Neuronal stem cell (in vitro differentiated cells): ENCODE results near the gene TIRAP.

Source experiments
- DNase-seq: peaks from one replicate; pipeline ENCODE4 v3.0.0-alpha.2; 2013; ENCODE audit warnings: low spot score
- H2AFZ ChIP-seq: one replicate; pipeline ENCODE4 v1.6.1; 2013; ENCODE audit warnings: mild to moderate bottlenecking, low read length, inconsistent platforms
- H2AK5ac ChIP-seq: 2 replicates; pipeline ENCODE4 v1.6.1; 2013; ENCODE audit warnings: low read depth, mild to moderate bottlenecking, inconsistent platforms, low read length, moderate library complexity, mixed read lengths
- H2BK120ac ChIP-seq: 2 replicates; pipeline ENCODE4 v1.6.1; 2013; ENCODE audit warnings: low read depth, mild to moderate bottlenecking, inconsistent platforms, low read length, moderate library complexity, mixed read lengths
- H2BK12ac ChIP-seq: one replicate; pipeline ENCODE4 v1.6.1; 2013; ENCODE audit warnings: low read length, inconsistent platforms
- H2BK15ac ChIP-seq: 2 replicates; pipeline ENCODE4 v1.6.1; 2013; ENCODE audit warnings: mild to moderate bottlenecking, low read length, inconsistent platforms, mixed read lengths
- H2BK5ac ChIP-seq: one replicate; pipeline ENCODE4 v1.6.1; 2013; ENCODE audit warnings: inconsistent platforms, mild to moderate bottlenecking, low read length, moderate library complexity
- H3K14ac ChIP-seq: one replicate; pipeline ENCODE4 v1.6.1; 2013; ENCODE audit warnings: low read length, inconsistent platforms
- H3K18ac ChIP-seq: 2 replicates; pipeline ENCODE4 v1.6.1; 2013; ENCODE audit warnings: low read length, inconsistent platforms
- H3K23ac ChIP-seq: 2 replicates; pipeline ENCODE4 v1.6.1; 2013; ENCODE audit warnings: low read depth, mild to moderate bottlenecking, mixed read lengths, low read length, inconsistent platforms; ENCODE audit not compliant: poor library complexity
- H3K27ac ChIP-seq: replicated peaks from 3 replicates; pipeline ENCODE4 v1.5.1; 2013; ENCODE audit warnings: low read length, inconsistent platforms
- H3K27me3 ChIP-seq, 3 experiments: 2 replicates each; pipeline ENCODE4 v1.6.1; 2013; ENCODE audit warnings: low read length in 3 of 3, mild to moderate bottlenecking in 2 of 3, inconsistent platforms in 1 of 3, low read depth in 1 of 3, mixed read lengths in 1 of 3, moderate library complexity in 1 of 3; ENCODE audit not compliant: control insufficient read depth in 3 of 3, insufficient read depth in 3 of 3
- H3K36me3 ChIP-seq, 2 donors: replicated peaks in 1 of 2; 2 replicates each; pipeline ENCODE4 v1.6.1; 2013; ENCODE audit warnings: low read length in 2 of 2; ENCODE audit not compliant: control insufficient read depth in 2 of 2, insufficient read depth in 2 of 2
- H3K4ac ChIP-seq: 2 replicates; pipeline ENCODE4 v1.6.1; 2013; ENCODE audit warnings: inconsistent platforms, mild to moderate bottlenecking, low read length, moderate library complexity
- H3K4me1 ChIP-seq, 2 donors: 1 replicate in 1 of 2; 2 replicates in 1 of 2; pipeline ENCODE4 v1.6.1; 2013; ENCODE audit warnings: low read length in 2 of 2, low read depth in 1 of 2; ENCODE audit not compliant: control insufficient read depth in 2 of 2, insufficient read depth in 1 of 2
- H3K4me2 ChIP-seq: one replicate; pipeline ENCODE4 v1.6.1; 2013; ENCODE audit warnings: mild to moderate bottlenecking, low read length, inconsistent platforms; ENCODE audit not compliant: insufficient read depth, poor library complexity, severe bottlenecking
- H3K4me3 ChIP-seq, 2 donors: 2 replicates each; pipeline ENCODE4 v1.5.1; 2013; ENCODE audit warnings: low read length in 2 of 2, mild to moderate bottlenecking in 2 of 2, inconsistent platforms in 1 of 2, moderate library complexity in 1 of 2
- H3K79me1 ChIP-seq: one replicate; pipeline ENCODE4 v1.6.1; 2013; ENCODE audit warnings: low read depth, mild to moderate bottlenecking, inconsistent platforms, low read length, moderate library complexity
- H3K9ac ChIP-seq: one replicate; pipeline ENCODE4 v1.6.1; 2013; ENCODE audit warnings: mild to moderate bottlenecking, low read depth, low read length, inconsistent platforms; ENCODE audit not compliant: poor library complexity
- H3K9me3 ChIP-seq, 2 donors: replicated peaks in 1 of 2; 2 replicates each; pipeline versions ENCODE3 to v1.6.1; 2013; ENCODE audit warnings: low read length in 2 of 2, mild to moderate bottlenecking in 2 of 2, inconsistent platforms in 1 of 2, low read depth in 1 of 2, mixed read lengths in 1 of 2, moderate library complexity in 1 of 2; ENCODE audit not compliant: control insufficient read depth in 2 of 2, insufficient read depth in 1 of 2
- H4K8ac ChIP-seq: one replicate; pipeline ENCODE4 v1.6.1; 2013; ENCODE audit warnings: low read depth, mild to moderate bottlenecking, inconsistent platforms, low read length, moderate library complexity
- H4K91ac ChIP-seq: one replicate; pipeline ENCODE4 v1.6.1; 2013; ENCODE audit warnings: low read length, low read depth, mild to moderate bottlenecking, inconsistent platforms; ENCODE audit not compliant: poor library complexity
- WGBS, 2 donors: extraction: QIAGEN DNeasy Blood & Tissue Kit; methylation state at CpG; one replicate each; pipeline ENCODE4 v1.1.7; 2013; ENCODE audit warnings: missing lambda C conversion rate in 2 of 2, mixed read lengths in 1 of 2; ENCODE audit not compliant: insufficient read length in 2 of 2, insufficient replicate concordance in 1 of 2; ENCODE audit errors: extremely low coverage in 2 of 2; 5-methylcytosine and 5-hydroxymethylcytosine counted together

The TIRAP gene

DNA sequence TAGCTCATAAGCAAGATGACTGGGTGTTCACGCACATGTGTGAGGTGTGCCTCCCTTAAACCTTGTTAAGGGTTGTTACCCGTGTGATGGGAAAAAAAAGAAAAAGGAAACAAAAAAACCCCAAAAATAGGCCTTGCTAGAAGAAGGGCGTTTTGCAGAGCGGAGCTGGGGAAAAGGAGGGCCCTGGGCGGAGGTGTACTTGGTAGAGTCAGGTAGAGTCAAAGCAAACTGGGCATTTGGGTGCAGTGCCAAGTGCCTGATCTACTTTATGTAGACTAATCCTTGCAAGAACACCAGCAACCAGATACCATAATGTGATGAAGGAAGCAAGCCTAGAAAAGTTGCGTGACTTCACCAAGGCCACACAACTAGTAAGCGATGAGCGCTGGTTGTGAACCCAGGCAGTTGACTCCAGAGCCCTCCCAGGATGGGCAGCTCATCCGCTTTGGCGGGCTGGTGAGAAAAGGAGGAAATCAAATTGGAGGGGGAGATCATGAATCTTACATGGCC is 1.2 kb upstream of the TIRAP start:
- no peaks in the 10 kb centered on the region for H3K79me1 ChIP-seq
- no peaks in the 10 kb centered on the region for H3K9me3 ChIP-seq
- no peak overlapping the region for H3K14ac ChIP-seq
- H4K91ac ChIP-seq = no peak overlapping the region
- H3K36me3 ChIP-seq = peaks cover 11 to 26% of the 10 kb centered on the region in 2 donors
- peaks cover 5 to 7% of the 10 kb centered on the region in 2 donors for H3K4me1 ChIP-seq
- peaks cover 0 to 2% (median 0%) of the 10 kb centered on the region in 3 experiments for H3K27me3 ChIP-seq
- no peak overlapping the region for H4K8ac ChIP-seq
- H2AFZ ChIP-seq = peak overlapping the region; percentile 98
- H3K27ac ChIP-seq = no peak overlapping the region
- no peak overlapping the region for H3K23ac ChIP-seq
- H3K4me2 ChIP-seq = no peak overlapping the region
- no peak overlapping the region for H2BK5ac ChIP-seq
- no peak overlapping the region for H3K18ac ChIP-seq
- H3K4me3 ChIP-seq = peak overlapping the region in 1 of 2 donors; percentile 81
- no peak overlapping the region for H3K9ac ChIP-seq
- WGBS, 2 donors = no CpG with 5 or more reads among the region's 10 CpGs
- H2BK12ac ChIP-seq = no peak overlapping the region
- H2AK5ac ChIP-seq = no peak overlapping the region
- H2BK15ac ChIP-seq = no peak overlapping the region
- H3K4ac ChIP-seq = no peak overlapping the region
- no peak for DNase-seq
- no peak overlapping the region for H2BK120ac ChIP-seq

DNA sequence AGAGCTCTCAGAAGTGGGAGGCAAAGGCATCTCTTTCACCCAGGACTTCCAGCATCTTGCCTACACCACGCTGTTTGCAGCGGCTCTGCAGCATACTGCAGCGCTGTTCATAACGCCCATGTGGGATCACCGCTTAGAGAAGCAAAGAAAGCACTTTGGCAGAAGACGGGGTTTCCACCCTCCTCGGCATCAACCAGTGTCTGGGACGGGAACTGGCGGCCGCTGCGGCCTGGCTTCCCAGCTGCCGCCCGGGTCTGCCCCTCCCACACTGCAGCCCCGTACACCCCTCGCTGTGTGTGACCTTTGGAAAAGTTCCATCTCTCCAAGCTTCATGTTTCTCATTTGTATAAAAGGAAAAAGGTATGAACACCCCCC is 545 bp upstream of the TIRAP start:
- DNase-seq = no peak
- Histone ChIP-seq H2BK12ac (no peak overlapping the region), H3K4me2 (peak overlapping the region; percentile 97), H4K8ac (no peak overlapping the region), H3K79me1 (no peaks in the 10 kb centered on the region), H2BK120ac (no peak overlapping the region), H3K27me3 (peaks cover 0 to 2% (median 0%) of the 10 kb centered on the region in 3 experiments), H3K14ac (no peak overlapping the region), H3K4ac (no peak overlapping the region), H3K18ac (peak overlapping the region; percentile 1), H3K4me3 (peak overlapping the region; percentile 81 to 86), H3K27ac (no peak overlapping the region), H2BK15ac (no peak overlapping the region), H2BK5ac (peak overlapping the region; percentile 76), H3K9ac (no peak overlapping the region), H3K23ac (no peak overlapping the region), H3K36me3 (peaks cover 6 to 20% of the 10 kb centered on the region in 2 donors), H2AFZ (peak overlapping the region; percentile 98), H3K4me1 (peaks cover 5 to 7% of the 10 kb centered on the region in 2 donors), H3K9me3 (no peaks in the 10 kb centered on the region), H2AK5ac (no peak overlapping the region), H4K91ac (no peak overlapping the region)
- no CpG with 5 or more reads among the region's 15 CpGs for WGBS, 2 donors

DNA sequence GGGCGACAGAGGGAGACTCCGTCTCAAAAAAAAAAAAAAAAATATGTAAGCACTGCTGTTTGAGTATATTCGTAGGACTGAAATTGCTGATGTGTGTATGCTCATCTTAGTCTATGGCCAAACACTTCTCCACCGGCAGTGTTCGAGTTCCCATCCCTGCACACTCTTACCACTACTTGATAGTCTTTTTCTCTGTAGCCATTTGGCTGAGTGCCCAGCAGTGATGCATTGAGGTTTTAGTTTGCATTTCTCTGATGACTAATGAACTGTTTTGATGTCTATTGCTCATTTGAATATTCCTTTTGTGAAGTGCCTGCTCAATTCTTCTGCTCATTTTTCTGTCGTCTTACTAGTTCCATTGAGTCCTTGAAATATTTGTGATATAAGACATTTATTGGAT is 1.9 kb downstream of the TIRAP start:
- H4K8ac ChIP-seq = no peak overlapping the region
- DNase-seq = no peak

DNA sequence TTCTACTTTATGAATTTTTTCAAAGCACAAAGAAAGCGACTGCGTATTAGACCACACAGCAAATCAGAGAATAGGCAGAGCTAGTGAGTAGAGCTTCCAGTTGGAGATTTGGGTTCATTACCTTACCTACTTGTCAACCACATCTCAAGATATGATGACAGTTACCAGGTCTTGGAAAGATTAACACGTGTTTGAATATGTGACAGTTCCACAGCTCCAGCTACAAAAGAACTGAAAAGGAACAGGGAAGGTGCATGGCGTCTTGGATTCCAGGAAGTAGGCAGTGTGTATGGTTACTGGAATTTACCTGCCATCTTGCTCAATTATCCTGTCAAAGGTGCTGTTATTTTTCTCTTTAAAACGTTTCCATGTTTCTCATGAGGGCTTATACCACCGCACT is 5.3 kb downstream of the TIRAP start:
- Histone ChIP-seq H2BK12ac (no peak overlapping the region), H3K4ac (no peak overlapping the region), H3K14ac (no peak overlapping the region), H2AFZ (no peak overlapping the region), H4K8ac (no peak overlapping the region), H2BK120ac (no peak overlapping the region), H3K4me1 (peaks cover 2% of the 10 kb centered on the region in 2 donors), H3K4me3 (no peak overlapping the region), H3K9me3 (peaks cover 0 to 6% of the 10 kb centered on the region in 2 donors), H3K18ac (no peak overlapping the region), H3K4me2 (no peak overlapping the region), H3K79me1 (peaks cover 2% of the 10 kb centered on the region), H2BK5ac (no peak overlapping the region), H3K9ac (no peak overlapping the region), H3K36me3 (peaks cover 13 to 48% of the 10 kb centered on the region in 2 donors), H2BK15ac (no peak overlapping the region), H2AK5ac (no peak overlapping the region), H3K27me3 (no peaks in the 10 kb centered on the region), H3K27ac (no peak overlapping the region), H3K23ac (no peak overlapping the region), H4K91ac (no peak overlapping the region)
- DNase-seq = no peak
- WGBS, 2 donors = no CpG with 5 or more reads among the region's 6 CpGs

More for the DNA sequence above, 1.9 kb downstream of the TIRAP start:
- Histone ChIP-seq H3K14ac (no peak overlapping the region), H2AFZ (no peak overlapping the region), H3K23ac (no peak overlapping the region), H3K27me3 (peaks cover 0 to 2% (median 0%) of the 10 kb centered on the region in 3 experiments), H3K27ac (no peak overlapping the region), H2BK120ac (no peak overlapping the region), H3K79me1 (no peaks in the 10 kb centered on the region), H4K91ac (no peak overlapping the region), H2BK15ac (no peak overlapping the region), H3K4me2 (no peak overlapping the region), H3K9me3 (peaks cover 0 to 6% of the 10 kb centered on the region in 2 donors), H3K9ac (no peak overlapping the region), H3K18ac (no peak overlapping the region), H3K36me3 (peaks cover 2 to 16% of the 10 kb centered on the region in 2 donors), H3K4me1 (peaks cover 5 to 7% of the 10 kb centered on the region in 2 donors), H2BK5ac (no peak overlapping the region), H3K4me3 (no peak overlapping the region), H2BK12ac (no peak overlapping the region), H2AK5ac (no peak overlapping the region), H3K4ac (no peak overlapping the region)
- WGBS, 2 donors = no CpG with 5 or more reads among the region's 6 CpGs
